Effector memory CD8-positive, alpha-beta T cell (primary cell): Measurements from ENCODE around the gene PCK1.
A peak's percentile ranks its signal among the peaks of the same experiment; 100 is the strongest.

Experiments
- ATAC-seq: fragments of 150-1000 bp; cut with Tn5 transposase; replicated peaks from 2 replicates; pipeline ENCODE4 v1.10.0; 2021; ENCODE audit warnings: mild to moderate bottlenecking, moderate library complexity
- DNase-seq, 3 experiments: peaks; one replicate each; pipeline ENCODE4 v3.0.0; 2021
- H3K27ac Mint-ChIP-seq, 2 donors: one replicate each; pipeline ENCODE4 v1.8.0; 2022; ENCODE audit warnings: mild to moderate bottlenecking in 2 of 2, mixed read lengths in 2 of 2, moderate library complexity in 2 of 2
- H3K27me3 Mint-ChIP-seq, 2 donors: one replicate each; pipeline ENCODE4 v1.8.0; 2022; ENCODE audit warnings: mixed read lengths in 2 of 2
- H3K36me3 Mint-ChIP-seq: one replicate; pipeline ENCODE4 v1.8.0; 2022; ENCODE audit warnings: mild to moderate bottlenecking, moderate library complexity, mixed read lengths; ENCODE audit not compliant: insufficient read depth
- H3K4me1 Mint-ChIP-seq, 2 donors: one replicate each; pipeline ENCODE4 v1.8.0; 2022; ENCODE audit warnings: low read depth in 2 of 2, mixed read lengths in 2 of 2
- H3K4me3 Mint-ChIP-seq, 2 donors: one replicate each; pipeline ENCODE4 v1.8.0; 2022; ENCODE audit warnings: mild to moderate bottlenecking in 2 of 2, mixed read lengths in 2 of 2, moderate library complexity in 2 of 2
- H3K9me3 Mint-ChIP-seq, 2 donors: one replicate each; pipeline ENCODE4 v1.8.0; 2022; ENCODE audit warnings: mixed read lengths in 2 of 2

The PCK1 gene

GRCh38 chr20:57588596-57588995 is 27.7 kb downstream of the PCK1 start:
- no peak for DNase-seq
- Mint-ChIP-seq H3K4me1 (peaks cover 0 to 4% of the 10 kb centered on the region in 2 donors), H3K4me3 (no peak overlapping the region), H3K36me3 (no peaks in the 10 kb centered on the region), H3K9me3 (no peaks in the 10 kb centered on the region), H3K27ac (no peak overlapping the region), H3K27me3 (peaks cover 33 to 51% of the 10 kb centered on the region in 2 donors)
- ATAC-seq: no peak

GRCh38 chr20:57589123-57589727 is 28.3 kb downstream of the PCK1 start:
- Mint-ChIP-seq H3K36me3 (no peaks in the 10 kb centered on the region), H3K4me1 (peaks cover 0 to 7% of the 10 kb centered on the region in 2 donors), H3K27me3 (peaks cover 27 to 45% of the 10 kb centered on the region in 2 donors), H3K4me3 (no peak overlapping the region), H3K27ac (no peak overlapping the region), H3K9me3 (no peaks in the 10 kb centered on the region)
- ATAC-seq (no peak), DNase-seq (no peak)

GRCh38 chr20:57589728-57590484 is 29.0 kb downstream of the PCK1 start:
- Mint-ChIP-seq H3K9me3 (no peaks in the 10 kb centered on the region), H3K4me3 (no peak overlapping the region), H3K27me3 (peaks cover 21 to 38% of the 10 kb centered on the region in 2 donors), H3K27ac (no peak overlapping the region), H3K36me3 (no peaks in the 10 kb centered on the region), H3K4me1 (peaks cover 0 to 7% of the 10 kb centered on the region in 2 donors)
- DNase-seq: no peak
- no peak for ATAC-seq

- Mint-ChIP-seq H3K4me3 (no peak overlapping the region), H3K27ac (no peak overlapping the region), H3K27me3 (peaks cover 13 to 30% of the 10 kb centered on the region in 2 donors), H3K36me3 (no peaks in the 10 kb centered on the region), H3K9me3 (no peaks in the 10 kb centered on the region), H3K4me1 (peaks cover 0 to 7% of the 10 kb centered on the region in 2 donors)
- ATAC-seq: no peak
- DNase-seq: no peak
Measured at GRCh38 chr20:57590485-57591288, 29.8 kb downstream of the PCK1 start.

GRCh38 chr20:57591289-57592229 is 30.6 kb downstream of the PCK1 start:
- H3K9me3 Mint-ChIP-seq: no peaks in the 10 kb centered on the region

GRCh38 chr20:57592263-57593092 is 31.6 kb downstream of the PCK1 start:
- Mint-ChIP-seq H3K9me3 (no peaks in the 10 kb centered on the region), H3K4me1 (peaks cover 0 to 7% of the 10 kb centered on the region in 2 donors), H3K4me3 (no peak overlapping the region), H3K27me3 (peaks cover 8 to 24% of the 10 kb centered on the region in 2 donors), H3K36me3 (no peaks in the 10 kb centered on the region), H3K27ac (no peak overlapping the region)
- ATAC-seq (no peak), DNase-seq (no peak)

More at GRCh38 chr20:57591289-57592229, 30.6 kb downstream of the PCK1 start:
- H3K36me3 Mint-ChIP-seq: no peaks in the 10 kb centered on the region
- no peak overlapping the region for H3K4me3 Mint-ChIP-seq
- H3K4me1 Mint-ChIP-seq: peaks cover 0 to 7% of the 10 kb centered on the region in 2 donors
- H3K27ac Mint-ChIP-seq: no peak overlapping the region
- ATAC-seq (no peak), DNase-seq (no peak)
- H3K27me3 Mint-ChIP-seq: peaks cover 8 to 24% of the 10 kb centered on the region in 2 donors

- Mint-ChIP-seq H3K9me3 (no peaks in the 10 kb centered on the region), H3K4me3 (no peak overlapping the region), H3K36me3 (no peaks in the 10 kb centered on the region), H3K27ac (no peak overlapping the region), H3K27me3 (peaks cover 8 to 24% of the 10 kb centered on the region in 2 donors), H3K4me1 (peaks cover 3 to 7% of the 10 kb centered on the region in 2 donors)
- no peak for DNase-seq
- no peak for ATAC-seq
Measured at GRCh38 chr20:57593134-57593886, 32.4 kb downstream of the PCK1 start.

- Mint-ChIP-seq H3K36me3 (no peaks in the 10 kb centered on the region), H3K27ac (no peak overlapping the region), H3K4me3 (no peak overlapping the region), H3K9me3 (no peaks in the 10 kb centered on the region), H3K4me1 (peaks cover 3 to 7% of the 10 kb centered on the region in 2 donors), H3K27me3 (peaks cover 8 to 24% of the 10 kb centered on the region in 2 donors)
- ATAC-seq (no peak), DNase-seq (peak; percentile 51 to 53 (median 53))
Measured at GRCh38 chr20:57594092-57594951, 33.4 kb downstream of the PCK1 start.

- no peak overlapping the region for H3K27ac Mint-ChIP-seq
- peaks cover 8 to 17% of the 10 kb centered on the region in 2 donors for H3K27me3 Mint-ChIP-seq
- H3K4me3 Mint-ChIP-seq: no peak overlapping the region
- no peaks in the 10 kb centered on the region for H3K36me3 Mint-ChIP-seq
- no peak for ATAC-seq
- H3K9me3 Mint-ChIP-seq: no peaks in the 10 kb centered on the region
- no peak for DNase-seq
- peaks cover 3 to 7% of the 10 kb centered on the region in 2 donors for H3K4me1 Mint-ChIP-seq
Measured at GRCh38 chr20:57595041-57596030, 34.4 kb downstream of the PCK1 start.

GRCh38 chr20:57596358-57596757 is 35.4 kb downstream of the PCK1 start:
- H3K27ac Mint-ChIP-seq: no peak overlapping the region
- H3K36me3 Mint-ChIP-seq: no peaks in the 10 kb centered on the region
- ATAC-seq (no peak), DNase-seq (no peak)
- H3K4me3 Mint-ChIP-seq: no peak overlapping the region
- no peaks in the 10 kb centered on the region for H3K9me3 Mint-ChIP-seq
- peaks cover 4 to 7% of the 10 kb centered on the region in 2 donors for H3K27me3 Mint-ChIP-seq
- H3K4me1 Mint-ChIP-seq: peaks cover 7% of the 10 kb centered on the region in 2 donors
